GM20000 (cell line): ENCODE results near the gene TADA2A.

Experiments used
- DNase-seq: peaks from one replicate; pipeline ENCODE4 v3.0.0; 2012; ENCODE audit warnings: low spot score
- CTCF ChIP-seq: IDR thresholded peaks from 2 replicates; pipeline ENCODE4 v1.5.1; 2012; ENCODE audit warnings: mild to moderate bottlenecking, control low read depth; ENCODE audit errors: extremely low read depth, missing control alignments

The TADA2A gene

DNA sequence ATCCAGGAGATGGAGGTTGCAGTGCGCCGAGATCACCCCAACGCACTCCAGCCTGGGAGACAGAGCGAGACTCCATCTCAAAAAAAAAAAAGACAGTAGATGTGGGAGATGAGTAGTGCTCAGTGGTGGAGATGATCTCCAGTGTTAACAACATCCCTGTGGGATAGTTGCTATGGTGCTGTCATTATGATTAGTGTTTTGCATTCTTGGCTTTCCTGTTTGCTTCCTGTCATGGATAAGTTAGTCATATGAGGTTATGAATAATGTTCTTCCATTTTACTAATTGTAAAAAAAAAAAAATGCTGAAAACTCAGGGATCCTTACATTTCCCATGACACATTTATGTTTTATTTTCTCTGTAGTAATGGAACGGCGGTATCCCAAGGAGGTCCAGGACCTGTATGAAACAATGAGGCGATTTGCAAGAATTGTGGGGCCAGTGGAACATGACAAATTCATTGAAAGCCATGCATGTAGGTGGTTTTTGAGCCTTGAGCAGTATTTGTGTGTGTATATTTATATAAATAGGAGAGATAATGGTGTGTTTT lies 58.5 kb downstream of the TADA2A start:
- no peak for DNase-seq
- TF ChIP-seq CTCF: no peak

GRCh38 chr17:37466471-37466870 lies 59.8 kb downstream of the TADA2A start:
- TF ChIP-seq CTCF: no peak
- no peak for DNase-seq

GRCh38 chr17:37470181-37470580 lies 63.5 kb downstream of the TADA2A start:
- TF ChIP-seq CTCF: no peak

DNA sequence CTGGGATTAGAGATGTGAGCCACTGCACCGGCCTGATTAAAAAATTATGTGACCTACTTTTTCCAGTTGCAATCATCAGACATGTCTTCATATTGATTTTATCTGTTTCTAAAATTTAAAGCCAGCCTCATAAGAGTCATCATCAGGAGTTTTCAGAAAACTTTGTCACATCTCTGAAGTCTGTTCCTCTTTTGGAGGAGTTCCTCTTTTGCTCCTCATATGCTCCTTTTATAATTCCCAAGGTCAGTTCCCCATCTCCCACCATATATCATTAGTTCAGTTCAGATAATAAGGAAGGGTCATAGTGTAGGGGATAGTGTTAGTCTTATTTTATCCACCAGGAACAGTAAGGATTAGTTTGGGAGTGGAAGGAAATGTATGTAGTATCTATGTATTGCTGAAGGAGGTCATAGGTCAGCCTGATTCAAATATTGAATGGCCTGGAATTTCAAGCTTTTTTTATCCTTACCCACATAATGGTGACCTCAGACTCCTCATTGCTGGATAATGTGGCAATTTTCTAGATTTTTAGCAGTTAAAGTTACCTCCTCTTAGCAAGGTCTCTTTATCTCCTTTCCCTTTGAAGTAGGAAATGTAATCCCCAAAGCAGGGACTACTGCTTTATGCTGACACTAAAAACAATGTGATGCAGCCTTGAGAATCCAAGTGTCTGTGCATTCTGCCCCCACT lies 69.2 kb downstream of the TADA2A start:
- DNase-seq: no peak
- no peak for TF ChIP-seq CTCF

More at GRCh38 chr17:37470181-37470580, 63.5 kb downstream of the TADA2A start:
- no peak for DNase-seq

GRCh38 chr17:37476431-37477120 lies 69.9 kb downstream of the TADA2A start:
- no peak for TF ChIP-seq CTCF
- no peak for DNase-seq

DNA sequence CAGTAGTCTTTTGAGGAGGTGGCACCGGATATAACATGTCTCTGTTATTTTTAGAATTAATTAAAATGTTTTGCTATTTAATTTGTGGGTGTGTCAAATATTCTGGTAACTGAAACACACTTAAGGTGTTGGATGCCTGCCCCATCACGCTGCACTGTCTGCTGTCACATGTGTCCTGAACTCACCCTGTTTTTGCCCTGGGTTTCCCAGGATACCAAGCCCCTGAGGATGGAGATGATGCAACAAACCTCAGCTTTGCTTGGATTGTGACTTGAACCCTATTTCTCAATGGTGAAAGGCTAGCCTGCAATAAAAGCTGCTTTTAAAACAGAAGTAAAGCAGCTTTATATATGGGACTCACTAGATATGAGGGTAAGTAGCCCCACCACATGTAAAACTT lies 71.5 kb downstream of the TADA2A start:
- DNase-seq: no peak
- TF ChIP-seq CTCF: no peak

DNA sequence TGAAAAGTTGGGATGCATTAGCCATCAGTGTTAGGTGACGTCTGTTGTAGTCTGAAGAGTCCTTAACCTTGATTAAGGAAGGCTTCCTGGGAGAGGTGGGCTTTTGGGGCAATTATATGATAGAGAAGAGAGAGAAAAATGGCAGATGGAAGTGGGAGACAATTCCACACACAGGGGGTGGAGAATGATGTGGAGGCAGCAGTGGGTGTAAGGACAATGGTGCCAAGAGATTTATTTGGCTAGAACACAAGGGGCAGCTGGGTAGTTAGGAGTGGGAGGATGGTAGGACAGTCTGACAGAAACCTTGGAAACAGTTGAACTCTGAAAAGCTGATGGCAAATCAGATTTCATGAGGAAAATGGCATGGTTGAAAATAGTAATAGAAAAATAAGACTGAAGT lies 72.3 kb downstream of the TADA2A start:
- no peak for TF ChIP-seq CTCF
- DNase-seq: no peak
